Measurements from ENCODE around the gene PPFIBP1. TPM values are rescaled to one million over a fixed set of nuclear protein-coding genes. Genes with fewer than 3 reads are reported as not detected.

The PPFIBP1 gene
- total RNA-seq, 1 experiment from 2014 or later: 88.6 TPM

DNA sequence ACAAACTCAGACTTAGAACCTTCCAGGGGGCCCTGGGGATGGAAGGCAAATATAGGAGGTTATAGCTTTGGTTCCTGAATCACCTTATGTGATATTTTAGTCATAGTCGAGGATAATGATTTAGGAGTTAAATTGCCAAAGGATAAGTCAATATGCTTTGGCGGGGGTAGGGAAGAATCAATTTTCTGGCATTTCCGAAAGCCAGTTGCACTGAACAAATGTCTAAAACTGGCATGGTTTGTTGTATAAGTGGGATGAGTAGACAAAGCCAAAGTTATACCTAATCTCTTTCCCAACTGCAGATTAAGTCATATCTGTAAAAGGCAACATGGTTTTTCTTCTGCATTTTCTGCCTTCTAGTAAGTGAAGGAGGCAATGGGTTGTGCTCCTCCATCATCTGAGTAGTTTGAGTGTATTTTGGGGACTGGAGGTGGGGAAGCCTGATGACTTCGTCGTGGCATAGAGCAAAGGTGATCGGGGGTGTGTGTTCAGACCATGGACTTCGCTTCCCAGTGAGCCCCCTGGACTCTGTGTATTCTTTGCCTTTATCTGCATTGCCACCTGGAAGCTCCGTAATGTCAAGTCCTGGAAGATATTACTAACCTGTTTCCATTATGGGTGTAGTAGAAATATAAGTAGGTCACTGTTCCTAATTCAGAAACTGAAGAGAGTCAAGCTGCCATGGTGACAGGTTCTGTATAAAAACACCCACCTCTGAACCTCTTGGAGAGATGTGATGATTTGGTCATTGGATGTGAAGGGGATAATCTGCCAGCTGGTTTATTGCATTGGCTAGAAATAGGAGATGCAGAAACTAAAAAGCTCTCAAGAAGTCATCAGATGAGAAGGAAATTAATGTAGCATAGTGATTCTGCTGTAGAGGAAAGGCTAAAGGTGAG, 24.5 kb downstream of the PPFIBP1 start:
- no peaks in the 10 kb centered on the region for H3K9me3 ChIP-seq (ENCODE audit: control insufficient read depth, insufficient read depth, low read depth, low read length)
- peak overlapping the region; percentile 97 for H3K27ac ChIP-seq (ENCODE audit: low read length)
- TF ChIP-seq, protein P1, sequence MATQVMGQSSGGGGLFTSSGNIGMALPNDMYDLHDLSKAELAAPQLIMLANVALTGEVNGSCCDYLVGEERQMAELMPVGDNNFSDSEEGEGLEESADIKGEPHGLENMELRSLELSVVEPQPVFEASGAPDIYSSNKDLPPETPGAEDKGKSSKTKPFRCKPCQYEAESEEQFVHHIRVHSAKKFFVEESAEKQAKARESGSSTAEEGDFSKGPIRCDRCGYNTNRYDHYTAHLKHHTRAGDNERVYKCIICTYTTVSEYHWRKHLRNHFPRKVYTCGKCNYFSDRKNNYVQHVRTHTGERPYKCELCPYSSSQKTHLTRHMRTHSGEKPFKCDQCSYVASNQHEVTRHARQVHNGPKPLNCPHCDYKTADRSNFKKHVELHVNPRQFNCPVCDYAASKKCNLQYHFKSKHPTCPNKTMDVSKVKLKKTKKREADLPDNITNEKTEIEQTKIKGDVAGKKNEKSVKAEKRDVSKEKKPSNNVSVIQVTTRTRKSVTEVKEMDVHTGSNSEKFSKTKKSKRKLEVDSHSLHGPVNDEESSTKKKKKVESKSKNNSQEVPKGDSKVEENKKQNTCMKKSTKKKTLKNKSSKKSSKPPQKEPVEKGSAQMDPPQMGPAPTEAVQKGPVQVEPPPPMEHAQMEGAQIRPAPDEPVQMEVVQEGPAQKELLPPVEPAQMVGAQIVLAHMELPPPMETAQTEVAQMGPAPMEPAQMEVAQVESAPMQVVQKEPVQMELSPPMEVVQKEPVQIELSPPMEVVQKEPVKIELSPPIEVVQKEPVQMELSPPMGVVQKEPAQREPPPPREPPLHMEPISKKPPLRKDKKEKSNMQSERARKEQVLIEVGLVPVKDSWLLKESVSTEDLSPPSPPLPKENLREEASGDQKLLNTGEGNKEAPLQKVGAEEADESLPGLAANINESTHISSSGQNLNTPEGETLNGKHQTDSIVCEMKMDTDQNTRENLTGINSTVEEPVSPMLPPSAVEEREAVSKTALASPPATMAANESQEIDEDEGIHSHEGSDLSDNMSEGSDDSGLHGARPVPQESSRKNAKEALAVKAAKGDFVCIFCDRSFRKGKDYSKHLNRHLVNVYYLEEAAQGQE (IDR thresholded peaks at IDR 0.05; ENCODE audit: insufficient read depth in 1 of 2, low read depth in 2 of 2, low read length in 1 of 2): no peak
- no peak for TF ChIP-seq SIN3A (IDR thresholded peaks at IDR 0.05; ENCODE audit: borderline replicate concordance, insufficient read depth, low read depth, low read length)
- no peak for TF ChIP-seq POLR2AphosphoS5 (IDR thresholded peaks at IDR 0.05; ENCODE audit: low read depth, low read length)
- TF ChIP-seq CTCF (IDR thresholded peaks at IDR 0.05): no peak
- no peak for TF ChIP-seq TCF7L2 (IDR thresholded peaks at IDR 0.05; ENCODE audit: low read depth, low read length)
- peaks cover 74% of the 10 kb centered on the region for H3K4me1 ChIP-seq (ENCODE audit: control insufficient read depth, insufficient read depth, low read length)
- H3K36me3 ChIP-seq (ENCODE audit: control insufficient read depth, insufficient read depth, low read length): no peaks in the 10 kb centered on the region
- intact Hi-C loops (cut with micrococcal nuclease; ENCODE audit: unreplicated experiment) (no loop called here), in situ Hi-C loops (cut with HindIII; ENCODE audit: low pct_unique_long_range_greater_than_20kb, low sequenced_read_pairs) (no loop called here)
- ChIA-PET POLR2A (interaction anchor here (0.7 kb wide), 1 partner anchor 1005 kb away, joined by 3 read pairs; no protein-coding TSS in a partner anchor), CTCF (interaction anchor here (0.5 kb wide), 1 partner anchor 242 kb away, joined by 6 read pairs; no protein-coding TSS in a partner anchor)
- no TSS peak for BruUV-seq (replicated peaks)
- H3K4me3 ChIP-seq (ENCODE audit: low read depth in 2 of 2, low read length in 2 of 2): no peak overlapping the region
- no peak for DNase-seq (ENCODE audit: low read depth, low spot score)
- H3K27me3 ChIP-seq (ENCODE audit: control insufficient read depth, insufficient read depth, low read length): no peaks in the 10 kb centered on the region
- ATAC-seq: no peak

DNA sequence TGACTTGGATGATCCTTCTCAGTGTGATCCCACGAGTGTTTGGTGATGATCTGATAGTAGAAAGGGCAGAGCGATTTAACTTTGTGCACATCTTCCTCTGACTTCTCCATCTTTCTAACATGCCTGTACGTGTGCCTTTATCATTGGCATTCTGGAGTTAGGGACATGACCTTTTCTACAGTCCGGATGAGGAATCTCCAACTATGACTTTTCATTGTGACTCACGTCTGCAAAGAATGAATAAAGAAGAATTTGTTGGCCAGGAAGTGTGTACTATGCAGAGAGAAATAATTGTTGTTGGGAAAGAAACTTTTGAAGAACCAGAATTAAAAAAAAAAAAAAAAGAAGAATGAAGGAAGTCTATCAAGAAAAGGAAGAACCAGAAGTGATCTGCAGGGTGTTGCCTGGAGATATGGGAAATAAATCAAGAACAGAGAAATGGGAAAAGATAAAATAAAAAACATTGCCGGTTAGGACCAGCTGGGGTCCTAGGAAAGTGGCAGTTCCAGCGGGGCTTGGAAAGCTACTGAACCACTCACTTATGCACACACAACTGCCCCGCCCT, 25.3 kb downstream of the PPFIBP1 start:
- Histone ChIP-seq H3K36me3 (ENCODE audit: control insufficient read depth, insufficient read depth, low read length) (no peaks in the 10 kb centered on the region), H3K27ac (ENCODE audit: low read length) (peak overlapping the region; percentile 97), H3K4me3 (ENCODE audit: low read depth in 2 of 2, low read length in 2 of 2) (peak overlapping the region; percentile 12 to 40; a peak in 3 of 4 replicates), H3K27me3 (ENCODE audit: control insufficient read depth, insufficient read depth, low read length) (no peaks in the 10 kb centered on the region), H3K9me3 (ENCODE audit: control insufficient read depth, insufficient read depth, low read depth, low read length) (no peaks in the 10 kb centered on the region), H3K4me1 (ENCODE audit: control insufficient read depth, insufficient read depth, low read length) (peaks cover 81% of the 10 kb centered on the region)
- ChIA-PET CTCF (interaction anchor here (0.5 kb wide), 1 partner anchor 243 kb away, joined by 6 read pairs; no protein-coding TSS in a partner anchor), POLR2A (interaction anchor here (0.7 kb wide), 1 partner anchor 70 kb away, joined by 3 read pairs; no protein-coding TSS in a partner anchor)
- no TSS peak for BruUV-seq (replicated peaks)
- in situ Hi-C loops (cut with HindIII; ENCODE audit: low pct_unique_long_range_greater_than_20kb, low sequenced_read_pairs): no loop called here
- DNase-seq (ENCODE audit: low read depth, low spot score) (no peak), ATAC-seq (peak; percentile 44)
- intact Hi-C loops (cut with micrococcal nuclease; ENCODE audit: unreplicated experiment): no loop called here
- TF ChIP-seq, protein P1 (IDR thresholded peaks at IDR 0.05; ENCODE audit: insufficient read depth in 1 of 2, low read depth in 2 of 2, low read length in 1 of 2): 0 out of 4 replicates have a peak, but pooled peaks of 1 of the 2 experiments have one; percentile 29
- TF ChIP-seq POLR2AphosphoS5 (IDR thresholded peaks at IDR 0.05; ENCODE audit: low read depth, low read length): no peak
- no peak for TF ChIP-seq TCF7L2 (IDR thresholded peaks at IDR 0.05; ENCODE audit: low read depth, low read length)
- TF ChIP-seq CTCF (IDR thresholded peaks at IDR 0.05): no peak
- 0 out of 2 replicates have a peak, but pooled peaks have one; percentile 52 for TF ChIP-seq SIN3A (IDR thresholded peaks at IDR 0.05; ENCODE audit: borderline replicate concordance, insufficient read depth, low read depth, low read length)
